Osteocyte (in vitro differentiated cells): Measurements from ENCODE around the gene OTUD5. TPM values are rescaled to one million over a fixed set of nuclear protein-coding genes. Genes with fewer than 3 reads are reported as not detected.
"Not testable (repeated sequence)": the region's sequence is repeated elsewhere in the genome, so short reads cannot be mapped to it uniquely, and the experiment has no call there.

Experiments used
- DNase-seq: peaks from one replicate; pipeline ENCODE4 v3.0.0; 2021; ENCODE audit warnings: mixed read lengths; ENCODE audit not compliant: unreplicated experiment; ENCODE audit errors: extremely low spot score
- H3K27ac Mint-ChIP-seq: one replicate; pipeline ENCODE4 v1.8.0; 2021; ENCODE audit warnings: mild to moderate bottlenecking, mixed read lengths; ENCODE audit not compliant: unreplicated experiment
- H3K27me3 Mint-ChIP-seq: one replicate; pipeline ENCODE4 v1.8.0; 2021; ENCODE audit warnings: mixed read lengths; ENCODE audit not compliant: unreplicated experiment
- H3K36me3 Mint-ChIP-seq: one replicate; pipeline ENCODE4 v1.8.0; 2021; ENCODE audit warnings: mixed read lengths; ENCODE audit not compliant: unreplicated experiment
- H3K4me1 Mint-ChIP-seq: one replicate; pipeline ENCODE4 v1.8.0; 2021; ENCODE audit warnings: mixed read lengths; ENCODE audit not compliant: unreplicated experiment
- H3K4me3 Mint-ChIP-seq: one replicate; pipeline ENCODE4 v1.8.0; 2021; ENCODE audit warnings: mild to moderate bottlenecking, moderate library complexity, mixed read lengths; ENCODE audit not compliant: unreplicated experiment
- H3K9me3 Mint-ChIP-seq: one replicate; pipeline ENCODE4 v1.8.0; 2021; ENCODE audit warnings: mixed read lengths; ENCODE audit not compliant: unreplicated experiment
- CTCF ChIP-seq: fragments of 200-600 bp; sonication (generic); IDR thresholded peaks from 2 replicates; pipeline ENCODE4 v1.5.0; 2021; ENCODE audit warnings: antibody characterized with exemption, mild to moderate bottlenecking, moderate library complexity
- total RNA-seq: library from RNA; stranded (reverse); gene quantifications from 2 replicates; pipeline ENCODE4 v1.2.1, GENCODE V29; 2021

OTUD5 gene
- total RNA-seq, 1 donor from 2014 or later, result 57.4 TPM

GRCh38 chrX:48891402-48892288, 65.8 kb downstream of the OTUD5 start:
- Mint-ChIP-seq H3K4me3 (peak overlapping the region; percentile 74), H3K9me3 (no peaks in the 10 kb centered on the region), H3K27ac (no peak overlapping the region), H3K27me3 (no peaks in the 10 kb centered on the region), H3K36me3 (peaks cover 1% of the 10 kb centered on the region), H3K4me1 (peaks cover 14% of the 10 kb centered on the region)
- TF ChIP-seq CTCF, result peak; percentile 55
- peak; percentile 90 for DNase-seq

DNA sequence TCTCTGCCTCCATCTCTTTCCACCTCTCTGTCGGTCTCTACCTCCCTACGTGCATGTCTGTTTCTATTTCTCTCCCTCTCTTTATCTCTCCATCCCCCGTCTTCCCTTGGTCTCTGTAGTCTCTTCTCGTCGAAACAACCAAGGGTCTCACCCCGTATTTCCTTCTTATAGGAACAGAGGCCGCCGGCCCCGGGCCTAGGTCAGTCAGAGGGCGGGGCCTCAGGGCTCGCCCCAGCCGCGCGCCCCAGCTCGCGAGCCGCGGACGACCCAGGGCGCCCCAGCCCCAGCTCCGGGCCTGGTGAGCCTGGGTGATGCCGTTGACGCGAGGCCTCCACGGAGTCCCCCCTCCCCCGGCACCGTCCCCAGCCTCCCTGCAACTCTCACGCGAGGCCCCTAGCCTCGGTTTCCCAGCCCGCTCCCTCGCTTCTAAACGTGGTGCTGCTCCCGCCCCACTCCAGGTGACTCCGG, 66.4 kb downstream of the OTUD5 start:
- DNase-seq, result no peak
- TF ChIP-seq CTCF, result no peak
- Mint-ChIP-seq H3K9me3 (no peaks in the 10 kb centered on the region), H3K27ac (peak overlapping the region; percentile 67), H3K27me3 (no peaks in the 10 kb centered on the region), H3K36me3 (peaks cover 1% of the 10 kb centered on the region), H3K4me1 (peaks cover 10% of the 10 kb centered on the region), H3K4me3 (peak overlapping the region; percentile 74)

- Mint-ChIP-seq H3K4me3 (peak overlapping the region; percentile 72), H3K36me3 (peaks cover 1% of the 10 kb centered on the region), H3K4me1 (peaks cover 10% of the 10 kb centered on the region), H3K27ac (peak overlapping the region; percentile 67), H3K27me3 (no peaks in the 10 kb centered on the region), H3K9me3 (no peaks in the 10 kb centered on the region)
- DNase-seq, result no peak
- TF ChIP-seq CTCF, result no peak
Observed at GRCh38 chrX:48890296-48890925, 67.0 kb downstream of the OTUD5 start.

DNA sequence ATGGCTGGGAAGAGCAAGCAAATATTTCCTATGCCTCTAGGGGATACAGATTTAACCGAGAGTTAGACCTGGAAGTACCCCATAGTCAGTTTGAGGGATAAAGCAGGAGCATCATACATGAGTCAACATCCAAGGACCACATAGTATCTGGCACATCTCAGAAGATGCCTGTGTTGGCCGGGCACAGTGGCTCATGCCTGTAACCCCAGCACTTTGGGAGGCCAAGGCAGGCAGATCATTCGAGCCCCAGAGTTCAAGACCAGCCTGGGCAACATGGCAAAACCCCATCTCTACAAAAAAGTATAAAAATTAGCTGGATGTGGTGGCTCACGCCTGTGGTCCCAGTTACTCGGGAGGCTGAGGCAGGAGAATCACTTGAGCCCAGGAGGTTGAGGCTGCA, 70.8 kb downstream of the OTUD5 start:
- H3K36me3 Mint-ChIP-seq, H3K4me1 Mint-ChIP-seq, H3K4me3 Mint-ChIP-seq, DNase-seq, H3K27me3 Mint-ChIP-seq, H3K9me3 Mint-ChIP-seq, H3K27ac Mint-ChIP-seq: not testable (repeated sequence)

DNA sequence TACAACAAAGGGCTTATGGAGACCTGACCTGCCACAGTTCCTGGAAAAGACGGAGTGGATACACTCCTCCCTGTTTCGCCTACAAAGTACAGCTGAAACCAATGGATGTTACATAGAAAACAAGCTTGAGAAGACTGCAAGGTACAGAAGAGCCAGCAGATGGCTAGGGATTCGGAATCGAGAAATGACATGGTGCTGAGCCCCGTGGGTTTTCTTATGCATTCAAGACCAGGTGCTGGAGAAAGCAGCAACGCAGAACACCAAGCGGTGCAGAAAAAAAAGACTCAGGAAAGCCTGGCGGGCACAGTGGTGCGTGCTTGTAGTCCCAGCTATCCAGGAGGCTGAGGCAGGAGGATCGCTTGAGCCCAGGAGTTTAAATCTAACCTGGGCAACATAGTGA, 73.7 kb downstream of the OTUD5 start:
- Mint-ChIP-seq H3K27ac (no peak overlapping the region), H3K9me3 (no peaks in the 10 kb centered on the region), H3K27me3 (peaks cover 3% of the 10 kb centered on the region), H3K36me3 (no peaks in the 10 kb centered on the region), H3K4me3 (no peak overlapping the region), H3K4me1 (no peaks in the 10 kb centered on the region)
- DNase-seq, result no peak
- TF ChIP-seq CTCF, result no peak

- DNase-seq, H3K27ac Mint-ChIP-seq, H3K4me1 Mint-ChIP-seq, H3K36me3 Mint-ChIP-seq, H3K9me3 Mint-ChIP-seq, H3K4me3 Mint-ChIP-seq: not testable (repeated sequence)
- H3K27me3 Mint-ChIP-seq, result peaks cover 17% of the 10 kb centered on the region
Observed at GRCh38 chrX:48876944-48877343, 80.5 kb downstream of the OTUD5 start.
